Fibroblast of skin of left quadriceps (primary cell): ENCODE results near the gene CYBA.

Experiments used
- DNase-seq, 2 experiments: peaks; one replicate each; pipeline ENCODE4 v3.0.0-alpha.2; 2013; ENCODE audit warnings: low read depth in 2 of 2

The CYBA gene

GRCh38 chr16:88647178-88648070 lies 3.4 kb downstream of the CYBA start:
- DNase-seq: no peak

GRCh38 chr16:88646345-88647034 lies 4.4 kb downstream of the CYBA start:
- DNase-seq: no peak

GRCh38 chr16:88645941-88646340 lies 4.9 kb downstream of the CYBA start:
- DNase-seq: no peak

- no peak for DNase-seq
Measured at GRCh38 chr16:88645455-88645854, 5.4 kb downstream of the CYBA start.

GRCh38 chr16:88643644-88643932 lies 7.3 kb downstream of the CYBA start:
- no peak for DNase-seq

GRCh38 chr16:88642881-88643643 lies 7.8 kb downstream of the CYBA start:
- no peak for DNase-seq

GRCh38 chr16:88640498-88641247 lies 10.2 kb downstream of the CYBA start:
- DNase-seq: no peak

GRCh38 chr16:88640039-88640495 lies 10.8 kb downstream of the CYBA start:
- no peak for DNase-seq

- no peak for DNase-seq
Measured at GRCh38 chr16:88639231-88640038, 11.4 kb downstream of the CYBA start.

GRCh38 chr16:88638323-88639230 lies 12.3 kb downstream of the CYBA start, which contains the start of gene IL17C:
TSS of gene IL17C (plus strand) at chr16:88638572. CDS start at chr16:88638642, 70 bp downstream.
- DNase-seq: no peak

- DNase-seq: no peak
Measured at GRCh38 chr16:88636488-88637265, 14.2 kb downstream of the CYBA start.

GRCh38 chr16:88635671-88636319 lies 15.1 kb downstream of the CYBA start:
- DNase-seq: no peak

GRCh38 chr16:88634994-88635670 lies 15.7 kb downstream of the CYBA start:
- no peak for DNase-seq

- DNase-seq: no peak
Measured at GRCh38 chr16:88634141-88634993, 16.5 kb downstream of the CYBA start.

- DNase-seq: no peak
Measured at GRCh38 chr16:88633684-88634140, 17.1 kb downstream of the CYBA start.

GRCh38 chr16:88632587-88632930 lies 18.3 kb downstream of the CYBA start:
- no peak for DNase-seq
